GM19238 (cell line): ENCODE results near the gene PLA2G10.
"Not testable (repeated sequence)": the region's sequence is repeated elsewhere in the genome, so short reads cannot be mapped to it uniquely, and the experiment has no call there.

ENCODE experiments used
- DNase-seq: peaks from one replicate; pipeline ENCODE4 v3.0.0; 2011; ENCODE audit warnings: low spot score; ENCODE audit not compliant: insufficient read length

Gene PLA2G10

DNA sequence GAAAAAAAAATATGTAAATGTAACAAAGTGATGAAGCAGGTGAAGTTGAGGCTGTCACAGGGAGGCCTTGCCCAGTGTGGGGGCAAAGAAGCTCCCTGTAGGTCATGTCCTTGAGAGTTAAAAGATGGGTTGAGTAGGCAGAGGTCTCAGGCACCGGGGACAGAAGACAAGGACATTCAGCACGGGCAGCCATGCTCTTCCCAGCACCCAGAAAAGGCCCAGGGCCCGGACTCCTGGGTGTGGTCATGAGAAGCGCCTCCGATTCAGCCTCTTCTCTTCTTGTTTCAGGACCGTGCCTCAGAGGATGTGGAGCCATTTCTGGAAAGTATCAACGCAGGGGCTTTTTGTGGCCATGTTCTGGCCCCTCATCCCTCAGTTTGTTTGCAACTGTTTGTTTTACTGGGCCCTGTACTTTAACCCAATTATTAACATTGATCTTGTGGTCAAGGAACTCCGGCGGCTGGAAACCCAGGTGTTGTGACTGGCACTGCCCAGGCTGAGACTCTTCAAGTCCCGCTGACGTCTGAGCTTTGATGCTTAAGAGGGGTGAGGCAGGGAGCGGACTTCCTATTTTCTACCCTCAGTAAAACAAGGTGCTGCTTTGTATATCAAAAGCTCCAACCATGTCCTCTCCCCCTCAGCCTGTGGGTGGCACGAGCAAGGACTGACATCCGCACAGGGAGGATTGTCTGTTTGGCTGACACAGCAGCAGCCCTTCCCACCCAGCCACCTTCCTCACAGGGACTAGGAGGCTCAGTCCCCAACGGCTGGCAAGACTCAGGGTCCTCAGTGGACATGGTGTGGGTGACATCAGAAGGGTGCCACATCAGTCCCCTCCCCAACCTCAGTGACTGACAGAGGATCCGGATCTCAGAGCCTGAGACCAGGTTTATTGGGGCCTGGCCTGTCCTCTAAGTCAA lies 26.5 kb downstream of the PLA2G10 start:
- DNase-seq = no peak

DNA sequence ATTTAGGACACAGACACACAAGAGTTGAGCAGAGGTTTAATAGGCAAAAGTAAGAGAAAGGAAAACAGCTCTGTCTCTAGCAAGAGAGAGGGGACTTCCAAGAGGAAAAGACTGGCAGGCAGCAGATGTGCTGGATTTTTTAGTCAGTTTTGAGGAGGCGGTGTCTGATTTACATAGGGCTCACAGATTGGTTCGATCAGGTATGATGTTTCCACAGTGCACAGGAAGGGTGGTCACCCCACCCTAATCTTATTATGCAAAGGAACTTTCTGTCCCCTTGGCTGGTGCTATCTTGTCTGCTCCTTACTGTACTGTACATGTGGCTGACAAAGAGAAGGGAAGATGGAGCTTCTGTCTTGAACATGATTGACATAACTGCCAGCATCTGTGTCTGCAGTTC lies 36.0 kb downstream of the PLA2G10 start:
- DNase-seq = peak; percentile 34

DNA sequence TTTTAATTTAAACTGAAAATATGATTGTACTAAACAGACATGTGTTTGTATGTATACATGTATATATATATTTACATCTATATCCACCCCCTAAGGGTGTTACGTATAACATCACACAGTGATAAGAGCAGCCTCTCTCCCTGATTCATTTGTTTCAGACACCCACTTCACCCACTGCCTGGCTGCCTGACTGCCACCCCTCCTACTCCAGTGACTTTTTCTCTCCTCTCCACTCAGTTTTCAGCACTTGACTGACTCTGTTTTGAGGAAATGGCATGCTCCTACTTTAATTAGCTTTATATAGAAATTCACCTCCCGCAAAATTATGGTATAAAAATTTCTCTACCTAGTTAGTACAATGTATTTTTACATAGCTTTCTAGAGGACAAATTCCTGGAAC lies 41.4 kb downstream of the PLA2G10 start:
- DNase-seq = no peak

GRCh38 chr16:14650629-14651028 lies 43.5 kb downstream of the PLA2G10 start:
- DNase-seq = no peak

DNA sequence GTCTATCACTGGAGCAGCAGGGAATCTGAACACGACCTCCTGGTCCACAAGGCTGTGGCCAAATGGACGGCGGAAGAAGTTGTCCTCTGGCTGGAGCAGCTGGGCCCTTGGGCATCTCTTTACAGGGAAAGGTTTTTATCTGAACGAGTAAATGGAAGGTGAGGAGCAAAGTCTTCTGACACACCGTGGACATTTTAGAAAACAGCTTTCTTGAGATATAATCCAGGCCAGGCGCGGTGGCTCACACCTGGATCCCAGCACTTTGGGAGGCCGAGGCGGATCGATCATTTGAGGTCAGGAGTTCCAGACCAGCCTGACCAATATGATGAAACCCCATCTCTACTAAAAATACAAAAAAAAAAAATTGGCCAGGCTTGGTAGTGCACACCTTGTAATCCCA lies 44.3 kb downstream of the PLA2G10 start:
- DNase-seq = no peak

DNA sequence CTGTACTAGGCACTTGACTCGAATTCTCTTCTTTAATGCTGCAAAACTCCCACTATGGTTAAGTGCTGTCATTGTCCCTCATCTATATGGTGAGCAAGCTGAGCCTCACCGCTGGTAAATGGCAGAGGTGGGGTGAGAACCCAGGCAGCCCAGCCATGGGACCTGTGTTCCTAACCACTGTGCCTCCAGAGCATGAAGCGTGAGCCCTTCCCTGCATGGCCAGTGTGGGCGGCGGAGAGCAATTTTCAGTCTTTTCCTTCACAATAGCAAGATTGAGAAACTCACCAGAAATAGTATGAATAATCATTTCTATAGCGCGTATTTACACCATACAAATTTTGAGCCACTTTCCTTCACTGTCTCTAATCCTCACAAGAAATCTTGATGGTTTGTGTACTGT lies 52.2 kb downstream of the PLA2G10 start:
- no peak for DNase-seq

DNA sequence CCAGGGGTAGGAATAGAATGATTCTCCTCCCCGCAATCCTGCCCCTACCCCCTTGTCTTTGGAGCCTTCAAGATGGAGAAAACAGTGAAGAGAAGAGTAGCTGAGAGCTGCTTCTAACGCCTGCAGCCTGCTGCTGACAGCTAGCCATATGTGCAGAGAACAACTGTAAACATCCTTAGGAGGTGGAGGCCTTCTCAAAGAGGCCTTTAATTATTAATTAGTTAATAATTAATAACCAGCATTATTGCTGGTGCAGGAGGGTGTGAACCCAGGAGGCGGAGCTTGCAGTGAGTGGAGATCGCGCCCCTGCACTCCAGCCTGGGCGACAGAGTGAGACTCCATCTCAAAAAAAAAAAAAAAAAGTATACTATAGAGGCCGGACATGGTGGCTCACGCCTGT lies 52.9 kb downstream of the PLA2G10 start:
- DNase-seq = no peak

DNA sequence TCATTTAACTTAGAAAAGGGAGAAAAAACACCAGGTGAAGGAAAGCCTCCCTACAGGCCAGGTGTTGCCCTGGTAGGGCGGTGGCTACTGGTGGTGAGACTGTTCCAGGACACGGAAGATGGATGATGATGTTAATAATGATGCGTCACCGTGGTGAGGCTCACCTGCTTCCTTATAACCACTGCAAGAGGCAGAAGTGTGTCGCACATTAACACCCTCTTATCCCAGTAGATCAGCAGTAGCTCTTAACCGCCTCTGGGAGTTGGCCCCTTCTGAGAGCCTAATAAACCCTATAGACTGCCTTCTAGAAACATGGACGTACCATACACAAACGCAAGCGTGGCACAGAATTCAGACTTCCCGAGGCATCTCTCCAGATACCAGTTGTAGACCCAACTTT lies 53.6 kb downstream of the PLA2G10 start:
- DNase-seq = no peak

DNA sequence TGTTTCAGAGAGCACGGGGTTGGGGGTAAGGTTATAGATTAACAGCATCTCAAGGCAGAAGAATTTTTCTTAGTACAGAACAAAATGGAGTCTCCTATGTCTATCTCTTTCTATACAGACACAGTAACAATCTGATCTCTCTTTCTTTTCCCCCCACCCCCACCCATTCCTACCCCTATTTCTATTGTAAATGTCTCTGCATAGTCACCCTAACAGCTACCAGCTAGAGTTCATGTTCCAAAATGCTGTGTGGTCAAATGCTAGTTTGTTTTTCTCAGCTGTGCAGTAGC lies 57.2 kb downstream of the PLA2G10 start:
- DNase-seq = not testable (repeated sequence)

DNA sequence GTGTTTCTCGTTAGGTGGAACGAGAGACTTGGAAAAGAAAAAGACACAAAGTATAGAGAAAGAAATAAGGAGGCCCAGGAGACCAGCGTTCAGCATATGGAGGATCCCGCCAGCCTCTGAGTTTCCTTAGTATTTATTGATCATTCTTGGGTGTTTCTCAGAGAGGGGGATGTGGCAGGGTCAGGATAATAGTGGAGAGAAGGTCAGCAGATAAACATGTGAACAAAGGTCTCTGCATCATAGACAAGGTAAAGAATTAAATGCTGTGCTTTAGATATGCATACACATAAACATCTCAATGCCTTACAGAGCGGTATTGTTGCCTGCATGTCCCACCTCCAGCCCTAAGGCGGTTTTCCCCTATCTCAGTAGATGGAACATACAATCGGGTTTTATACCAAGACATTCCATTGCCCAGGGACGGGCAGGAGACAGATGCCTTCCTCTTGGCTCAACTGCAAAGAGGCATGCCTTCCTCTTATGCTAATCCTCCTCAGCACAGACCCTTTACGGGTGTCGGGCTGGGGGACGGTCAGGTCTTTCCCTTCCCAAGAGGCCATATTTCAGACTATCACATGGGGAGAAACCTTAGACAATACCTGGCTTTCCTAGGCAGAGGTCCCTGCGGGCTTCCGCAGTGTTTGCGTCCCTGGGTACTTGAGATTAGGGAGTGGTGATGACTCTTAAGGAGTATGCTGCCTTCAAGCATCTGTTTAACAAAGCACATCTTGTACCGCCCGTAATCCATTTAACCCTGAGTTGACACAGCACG lies 57.7 kb downstream of the PLA2G10 start:
- DNase-seq = not testable (repeated sequence)

GRCh38 chr16:14635395-14636165 lies 58.5 kb downstream of the PLA2G10 start:
- DNase-seq = no peak

- DNase-seq = no peak
Measured at GRCh38 chr16:14634389-14634725, 59.8 kb downstream of the PLA2G10 start.

DNA sequence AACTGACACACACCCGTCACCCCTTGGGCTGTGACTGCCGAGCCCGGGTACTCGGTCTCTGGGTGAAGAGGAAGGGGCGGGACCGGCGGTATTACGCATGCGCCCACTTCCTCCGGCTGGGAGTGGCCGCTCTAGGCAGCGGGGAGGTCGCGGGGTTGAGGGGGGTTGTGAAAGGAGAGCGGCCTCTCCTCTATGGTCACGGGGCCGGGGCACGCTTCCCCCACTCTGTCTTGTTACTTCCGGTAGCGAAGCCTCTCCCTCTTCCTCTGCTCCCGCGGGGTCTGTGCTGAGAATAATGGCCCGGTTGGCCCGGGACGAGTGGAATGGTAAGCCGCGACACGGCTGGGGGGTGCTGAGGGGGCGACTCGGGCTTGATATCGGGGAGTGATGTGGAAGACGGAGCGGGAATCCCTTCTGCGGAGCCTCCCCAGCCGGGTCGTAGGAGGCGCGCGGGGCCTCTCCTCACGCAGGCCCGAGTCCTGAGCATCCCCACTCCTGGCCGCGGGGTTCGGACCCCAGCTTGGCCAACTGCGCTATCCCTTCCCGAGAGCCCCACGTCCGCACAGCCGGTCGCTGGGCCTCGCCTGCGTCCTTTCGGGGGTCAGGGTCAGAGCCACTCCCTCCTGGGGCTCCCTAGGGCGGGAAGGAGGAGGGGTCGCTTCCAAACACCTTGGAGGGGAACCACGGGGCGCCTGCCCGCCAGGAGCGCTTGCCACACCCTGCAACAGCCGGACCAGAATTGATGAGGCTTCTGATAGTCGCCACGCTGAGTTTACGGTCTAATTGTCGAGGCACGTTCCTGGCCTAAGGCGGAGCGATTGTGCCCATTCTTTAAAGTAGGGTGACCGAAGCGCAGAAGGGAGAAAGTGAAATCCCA lies 61.2 kb downstream of the PLA2G10 start, which contains the start of gene BFAR:
BFAR (plus strand) TSS at position 259 of the 877 bp plus-strand sequence. CDS start 11,396 bp downstream, outside the sequence.
- peak; percentile 84 for DNase-seq

GRCh38 chr16:14630620-14631330 lies 63.3 kb downstream of the PLA2G10 start:
- DNase-seq = not testable (repeated sequence)

DNA sequence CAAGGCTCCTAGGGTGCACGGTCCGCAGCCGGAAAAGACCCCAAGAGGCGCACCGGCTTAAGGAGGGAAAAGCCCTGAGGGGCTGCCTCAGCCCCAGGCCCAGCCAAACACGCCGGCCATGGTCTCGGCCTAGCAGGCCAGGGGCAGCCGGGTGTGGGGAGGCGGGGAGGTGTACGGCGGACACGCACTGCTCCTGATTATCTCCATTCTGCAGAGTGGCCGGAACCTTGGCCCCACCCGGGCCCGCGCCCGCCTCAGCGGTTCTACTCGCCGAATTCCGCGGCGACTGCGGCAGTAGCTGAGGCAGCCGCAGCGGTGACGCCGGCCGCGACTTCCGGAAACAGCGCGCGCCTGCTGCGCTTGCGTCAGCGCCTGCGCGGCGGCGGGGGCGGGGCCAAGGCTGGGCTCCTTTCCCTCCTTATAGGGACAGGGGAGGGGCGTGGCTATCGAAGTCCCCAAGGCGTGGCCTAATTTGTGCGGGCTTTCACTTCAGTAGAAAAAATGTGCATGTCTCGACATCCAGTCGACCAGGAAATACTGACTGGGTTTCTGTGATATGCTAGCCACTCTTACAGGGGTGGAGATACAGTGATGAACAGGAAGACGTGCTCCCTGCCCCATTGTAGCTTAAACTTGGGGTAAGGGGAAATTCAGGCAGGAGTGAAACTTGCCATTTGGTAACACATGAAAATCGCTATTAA lies 64.0 kb downstream of the PLA2G10 start, which contains the start of gene PARN:
PARN (minus strand) TSS at position 342 of the 701 bp plus-strand sequence; CDS start at position 207, 135 bp downstream.
- peak; percentile 87 for DNase-seq

GRCh38 chr16:14629612-14629918 lies 64.5 kb downstream of the PLA2G10 start:
- no peak for DNase-seq

- no peak for DNase-seq
Measured at GRCh38 chr16:14628806-14629611, 65.1 kb downstream of the PLA2G10 start.

DNA sequence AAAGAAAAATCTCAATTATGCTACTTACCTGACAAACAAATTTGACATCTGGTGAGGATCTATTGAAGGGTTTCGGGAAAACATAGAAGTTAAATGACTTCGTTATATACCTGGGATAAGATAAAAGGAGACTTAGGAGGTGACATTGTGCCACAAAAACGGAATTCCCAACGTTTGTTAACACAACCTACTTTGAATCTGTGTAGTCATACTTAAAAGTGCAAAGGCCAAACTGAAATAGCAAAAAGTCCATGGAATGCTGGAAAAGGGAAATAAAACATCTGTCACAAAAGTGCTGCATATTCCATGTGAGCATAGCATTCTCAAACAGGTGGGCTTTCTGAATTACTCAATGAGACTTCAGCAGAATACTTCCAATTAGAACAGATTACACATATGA lies 67.0 kb downstream of the PLA2G10 start:
- no peak for DNase-seq
